GM12875 (cell line): ENCODE data around the gene AIG1.

Source experiments
- H3K4me3 ChIP-seq: one replicate; pipeline ENCODE4 v1.5.1; 2011; ENCODE audit warnings: low read depth, low read length, control low read depth
- CTCF ChIP-seq: IDR thresholded peaks from 2 replicates; pipeline ENCODE4 v1.5.1; 2011; ENCODE audit warnings: low read depth, mild to moderate bottlenecking, control low read depth, inconsistent platforms, low read length, moderate library complexity, borderline replicate concordance; ENCODE audit not compliant: insufficient read depth

The AIG1 gene

GRCh38 chr6:143221698-143222097 is 161.0 kb downstream of the AIG1 start:
- TF ChIP-seq CTCF: no peak
- H3K4me3 ChIP-seq: no peak overlapping the region

GRCh38 chr6:143222310-143222709 is 161.6 kb downstream of the AIG1 start:
- TF ChIP-seq CTCF: no peak
- no peak overlapping the region for H3K4me3 ChIP-seq

GRCh38 chr6:143222801-143223231 is 162.1 kb downstream of the AIG1 start:
- no peak overlapping the region for H3K4me3 ChIP-seq
- no peak for TF ChIP-seq CTCF

- H3K4me3 ChIP-seq: no peak overlapping the region
- TF ChIP-seq CTCF: no peak
These were observed 163.2 kb downstream of the AIG1 start for GRCh38 chr6:143223895-143224294.

DNA sequence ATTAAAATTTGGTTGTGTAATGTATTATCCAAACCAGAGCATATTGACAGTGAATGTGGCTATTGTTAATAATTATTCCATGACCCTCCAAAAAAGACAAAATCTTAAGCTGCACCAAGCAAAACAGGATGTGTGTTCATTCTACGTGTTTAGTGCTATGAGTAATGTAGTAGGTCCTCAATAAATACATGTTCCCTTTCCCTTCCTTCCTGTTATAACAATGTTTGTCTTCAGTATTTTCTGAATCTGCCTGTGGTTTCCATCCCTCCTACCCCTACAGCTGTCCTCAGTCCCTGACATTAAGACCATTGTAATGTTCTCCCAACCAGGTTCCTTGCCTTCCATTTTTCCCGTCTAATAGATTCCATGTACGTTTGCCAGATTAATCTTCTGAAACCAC is 163.8 kb downstream of the AIG1 start:
- no peak for TF ChIP-seq CTCF
- no peak overlapping the region for H3K4me3 ChIP-seq

DNA sequence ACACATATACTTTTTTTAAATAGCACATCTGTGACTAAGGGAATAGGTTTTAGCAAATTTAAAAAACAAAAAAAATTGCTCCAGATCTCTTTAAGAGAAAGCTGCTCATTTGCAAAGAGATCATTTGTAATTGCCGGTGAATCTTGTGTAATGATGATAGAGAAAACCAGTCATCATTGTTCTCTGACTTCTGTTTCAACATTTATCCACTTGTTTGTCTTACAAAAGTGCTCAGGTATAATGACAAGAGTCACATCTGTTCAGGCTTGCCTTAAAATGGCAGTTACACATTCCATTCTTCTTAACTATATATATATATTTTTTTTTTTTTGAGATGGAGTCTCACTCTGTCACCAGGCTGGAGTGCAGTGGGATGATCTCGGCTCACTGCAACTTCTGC is 165.2 kb downstream of the AIG1 start:
- H3K4me3 ChIP-seq: no peak overlapping the region
- no peak for TF ChIP-seq CTCF

DNA sequence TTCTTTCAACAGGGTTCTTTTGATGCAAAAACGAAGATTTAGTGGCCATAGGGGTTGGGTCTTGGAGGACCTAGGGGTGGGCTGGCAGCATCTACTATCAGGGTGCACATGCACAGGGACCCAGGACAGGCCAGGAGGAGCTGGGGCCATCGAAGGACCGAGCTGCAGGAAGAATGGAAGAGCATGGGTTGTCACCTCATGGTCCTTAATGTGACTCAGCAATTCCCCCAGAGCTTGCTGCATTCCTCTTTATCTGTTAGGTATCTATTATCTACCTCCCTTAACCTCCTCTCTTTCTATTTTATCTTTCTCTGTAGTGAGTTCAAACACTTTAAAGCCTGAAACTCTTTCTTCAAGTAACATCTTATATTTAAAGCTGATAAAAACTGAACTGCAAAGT is 167.0 kb downstream of the AIG1 start:
- TF ChIP-seq CTCF: no peak
- no peak overlapping the region for H3K4me3 ChIP-seq
